Mesenchymal stem cell (in vitro differentiated cells and primary cell): ENCODE measurements around the gene BMPR1B.

Experiments used
- DNase-seq: peaks from one replicate; pipeline ENCODE4 v3.0.0-alpha.2; 2013
- H2AFZ ChIP-seq: one replicate; pipeline ENCODE4 v1.6.1; 2013; ENCODE audit warnings: low read depth, mild to moderate bottlenecking, control low read depth, inconsistent platforms, low read length, moderate library complexity
- H2AK5ac ChIP-seq: 2 replicates; pipeline ENCODE4 v1.6.1; 2013; ENCODE audit warnings: low read length, moderate library complexity, mild to moderate bottlenecking, inconsistent platforms; ENCODE audit not compliant: severe bottlenecking
- H2BK120ac ChIP-seq: one replicate; pipeline ENCODE4 v1.6.1; 2013; ENCODE audit warnings: low read depth, mild to moderate bottlenecking, inconsistent platforms, low read length, moderate library complexity
- H2BK12ac ChIP-seq, 2 experiments: one replicate each; pipeline ENCODE4 v1.6.1; 2013; ENCODE audit warnings: inconsistent platforms in 2 of 2, low read length in 2 of 2, mild to moderate bottlenecking in 2 of 2, moderate library complexity in 2 of 2, control low read depth in 1 of 2
- H2BK15ac ChIP-seq: one replicate; pipeline ENCODE4 v1.6.1; 2013; ENCODE audit warnings: mild to moderate bottlenecking, low read depth, inconsistent platforms; ENCODE audit not compliant: poor library complexity, severe bottlenecking
- H2BK5ac ChIP-seq: 2 replicates; pipeline ENCODE4 v1.6.1; 2013; ENCODE audit warnings: low read depth, mild to moderate bottlenecking, low read length, control low read depth, inconsistent platforms; ENCODE audit not compliant: poor library complexity, severe bottlenecking
- H3K14ac ChIP-seq, 2 experiments: one replicate each; pipeline ENCODE4 v1.6.1; 2013; ENCODE audit warnings: inconsistent platforms in 2 of 2, low read length in 2 of 2, control low read depth in 1 of 2, mild to moderate bottlenecking in 1 of 2, moderate library complexity in 1 of 2
- H3K18ac ChIP-seq, 2 experiments: one replicate each; pipeline ENCODE4 v1.6.1; 2013; ENCODE audit warnings: inconsistent platforms in 2 of 2, low read length in 2 of 2, control low read depth in 1 of 2, low read depth in 1 of 2, mild to moderate bottlenecking in 1 of 2
- H3K23ac ChIP-seq, 2 experiments: one replicate each; pipeline ENCODE4 v1.6.1; 2013; ENCODE audit warnings: inconsistent platforms in 2 of 2, low read length in 2 of 2, mild to moderate bottlenecking in 2 of 2, moderate library complexity in 2 of 2, control low read depth in 1 of 2
- H3K27ac ChIP-seq: 2 replicates; pipeline ENCODE4 v1.5.1; 2013; ENCODE audit warnings: mild to moderate bottlenecking, moderate library complexity, low read length, control low read depth, inconsistent platforms; ENCODE audit not compliant: poor library complexity, severe bottlenecking
- H3K27me3 ChIP-seq, 2 experiments: 2 replicates each; pipeline versions ENCODE4 v1.6.1 to v1.7.0; 2013; ENCODE audit warnings: low read length in 2 of 2, mild to moderate bottlenecking in 2 of 2, moderate library complexity in 2 of 2, control low read depth in 1 of 2, inconsistent platforms in 1 of 2; ENCODE audit not compliant: control insufficient read depth in 1 of 2, insufficient read depth in 1 of 2
- H3K36me3 ChIP-seq, 2 experiments: 2 replicates each; pipeline versions ENCODE4 v1.6.1 to v1.7.0; 2013; ENCODE audit warnings: low read length in 2 of 2, control low read depth in 1 of 2, inconsistent platforms in 1 of 2, low read depth in 1 of 2, mild to moderate bottlenecking in 1 of 2; ENCODE audit not compliant: insufficient read depth in 2 of 2, control insufficient read depth in 1 of 2
- H3K4ac ChIP-seq, 2 experiments: one replicate each; pipeline ENCODE4 v1.6.1; 2013; ENCODE audit warnings: inconsistent platforms in 2 of 2, low read length in 2 of 2, mild to moderate bottlenecking in 2 of 2, moderate library complexity in 2 of 2, control low read depth in 1 of 2, low read depth in 1 of 2
- H3K4me1 ChIP-seq: 2 replicates; pipeline ENCODE4 v1.6.1; 2013; ENCODE audit warnings: low read depth, low read length, control low read depth; ENCODE audit not compliant: control insufficient read depth, insufficient read depth
- H3K4me2 ChIP-seq: 2 replicates; pipeline ENCODE4 v1.6.1; 2013; ENCODE audit warnings: low read length, mild to moderate bottlenecking, inconsistent platforms; ENCODE audit not compliant: poor library complexity, severe bottlenecking
- H3K4me3 ChIP-seq, 2 experiments: 2 replicates each; pipeline versions ENCODE4 v1.5.1 to v1.7.0; 2013; ENCODE audit warnings: low read length in 2 of 2, mild to moderate bottlenecking in 2 of 2, control low read depth in 1 of 2, low read depth in 1 of 2; ENCODE audit not compliant: insufficient read depth in 1 of 2
- H3K79me1 ChIP-seq: replicated peaks from 2 replicates; pipeline ENCODE4 v1.6.1; 2013; ENCODE audit warnings: mild to moderate bottlenecking, control low read depth, low read length, inconsistent platforms; ENCODE audit not compliant: poor library complexity, severe bottlenecking
- H3K9ac ChIP-seq: 2 replicates; pipeline ENCODE4 v1.7.0; 2013; ENCODE audit warnings: mild to moderate bottlenecking, low read length, moderate library complexity
- H3K9me3 ChIP-seq: 2 replicates; pipeline ENCODE4 v1.7.0; 2013; ENCODE audit warnings: mild to moderate bottlenecking, low read length; ENCODE audit not compliant: control insufficient read depth
- H4K8ac ChIP-seq: one replicate; pipeline ENCODE4 v1.6.1; 2013; ENCODE audit warnings: inconsistent platforms, mild to moderate bottlenecking, low read length, moderate library complexity
- H4K91ac ChIP-seq: one replicate; pipeline ENCODE4 v1.6.1; 2013; ENCODE audit warnings: mild to moderate bottlenecking, low read length, inconsistent platforms
- WGBS: methylation state at CpG from one replicate; pipeline ENCODE4 v1.1.7; 2013; ENCODE audit warnings: mixed read lengths; 5-methylcytosine and 5-hydroxymethylcytosine counted together

Gene BMPR1B

GRCh38 chr4:94897023-94897422 is 139.3 kb downstream of the BMPR1B start:
- Histone ChIP-seq H3K36me3 (no peaks in the 10 kb centered on the region), H3K27ac (no peak overlapping the region), H3K4me1 (no peaks in the 10 kb centered on the region), H4K8ac (no peak overlapping the region), H3K23ac (no peak overlapping the region), H3K18ac (no peak overlapping the region), H3K9ac (no peak overlapping the region), H2BK15ac (no peak overlapping the region), H3K27me3 (no peaks in the 10 kb centered on the region), H3K4me3 (no peak overlapping the region), H3K9me3 (no peaks in the 10 kb centered on the region), H2BK12ac (no peak overlapping the region), H2AK5ac (no peak overlapping the region), H3K4ac (no peak overlapping the region), H3K14ac (no peak overlapping the region), H3K4me2 (no peak overlapping the region), H2BK5ac (no peak overlapping the region), H2AFZ (no peak overlapping the region), H2BK120ac (no peak overlapping the region), H4K91ac (peak overlapping the region; percentile 39), H3K79me1 (no peaks in the 10 kb centered on the region)
- 74% methylated on average over 7 of the region's 7 CpGs for WGBS
- DNase-seq, result no peak

DNA sequence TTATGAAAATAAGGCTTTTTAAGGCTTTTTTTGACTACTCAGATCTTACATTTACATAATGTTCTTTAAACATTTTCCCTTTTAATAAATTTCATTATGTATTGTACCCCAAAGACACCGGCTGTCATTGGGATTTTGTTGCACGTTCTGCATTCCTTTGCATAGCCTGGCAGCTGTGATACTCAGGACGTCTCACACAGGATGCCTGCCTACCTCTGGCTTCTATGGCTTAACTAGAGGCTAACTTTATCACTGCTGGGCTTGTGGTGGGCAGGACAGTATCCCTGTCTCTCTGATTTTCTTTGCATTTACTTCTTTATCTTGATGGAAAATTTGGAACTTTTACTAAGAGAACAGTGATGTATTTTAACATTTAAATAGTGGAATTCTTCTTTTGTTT is 147.8 kb downstream of the BMPR1B start:
- Histone ChIP-seq H2AFZ (no peak overlapping the region), H3K4me2 (no peak overlapping the region), H4K91ac (no peak overlapping the region), H3K36me3 (no peaks in the 10 kb centered on the region), H3K79me1 (no peaks in the 10 kb centered on the region), H3K23ac (no peak overlapping the region), H3K4ac (no peak overlapping the region), H3K9me3 (no peaks in the 10 kb centered on the region), H3K4me1 (peaks cover 2% of the 10 kb centered on the region), H3K14ac (no peak overlapping the region), H2BK15ac (no peak overlapping the region), H4K8ac (no peak overlapping the region), H3K4me3 (no peak overlapping the region), H3K18ac (no peak overlapping the region), H2BK120ac (no peak overlapping the region), H2BK12ac (no peak overlapping the region), H3K9ac (no peak overlapping the region), H2AK5ac (no peak overlapping the region), H3K27me3 (no peaks in the 10 kb centered on the region), H3K27ac (no peak overlapping the region), H2BK5ac (no peak overlapping the region)
- 68% methylated on average over 3 of the region's 3 CpGs for WGBS
- no peak for DNase-seq

GRCh38 chr4:94909645-94910044 is 151.9 kb downstream of the BMPR1B start:
- H3K27me3 ChIP-seq, result no peaks in the 10 kb centered on the region
- no peak overlapping the region for H2BK5ac ChIP-seq
- 100% methylated on average over 1 of the region's 3 CpGs for WGBS

DNA sequence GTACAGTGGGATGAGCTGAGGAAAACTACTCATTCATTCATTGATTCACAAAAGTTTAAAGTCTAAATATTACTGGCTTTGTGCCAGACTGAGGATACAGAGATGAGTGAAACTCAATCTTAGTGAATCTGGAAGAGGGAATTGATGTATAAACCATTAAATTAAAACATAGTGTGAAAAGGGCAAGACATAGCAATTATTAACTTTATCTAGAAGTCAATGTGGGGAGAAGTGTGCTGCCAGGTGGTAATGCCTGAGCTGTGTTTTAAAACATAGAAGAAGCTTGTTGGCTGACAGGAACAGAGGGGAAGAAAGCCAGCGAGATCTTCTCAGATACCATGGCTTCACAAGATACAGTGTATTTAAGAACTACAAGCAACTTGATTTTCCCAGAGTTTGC is 153.4 kb downstream of the BMPR1B start:
- DNase-seq, result no peak
- Histone ChIP-seq H2AFZ (no peak overlapping the region), H3K27ac (no peak overlapping the region), H3K9me3 (peaks cover 4% of the 10 kb centered on the region), H3K18ac (no peak overlapping the region), H4K8ac (no peak overlapping the region), H3K36me3 (no peaks in the 10 kb centered on the region), H3K79me1 (no peaks in the 10 kb centered on the region), H2BK12ac (no peak overlapping the region), H3K4me2 (no peak overlapping the region), H2BK5ac (no peak overlapping the region), H2BK15ac (no peak overlapping the region), H3K4ac (no peak overlapping the region), H2BK120ac (no peak overlapping the region), H3K4me3 (no peak overlapping the region), H3K9ac (no peak overlapping the region), H3K14ac (no peak overlapping the region), H3K4me1 (peaks cover 2% of the 10 kb centered on the region), H4K91ac (no peak overlapping the region), H2AK5ac (no peak overlapping the region), H3K27me3 (no peaks in the 10 kb centered on the region), H3K23ac (no peak overlapping the region)
- WGBS, result no CpG with 5 or more reads among the region's 1 CpG

More at GRCh38 chr4:94909645-94910044, 151.9 kb downstream of the BMPR1B start:
- Histone ChIP-seq H3K79me1 (no peaks in the 10 kb centered on the region), H3K9me3 (no peaks in the 10 kb centered on the region), H3K27ac (no peak overlapping the region), H3K4me1 (peaks cover 2% of the 10 kb centered on the region), H3K4me3 (no peak overlapping the region), H2BK120ac (no peak overlapping the region), H4K8ac (no peak overlapping the region), H4K91ac (no peak overlapping the region), H3K23ac (no peak overlapping the region), H2BK15ac (no peak overlapping the region), H3K9ac (no peak overlapping the region), H3K36me3 (no peaks in the 10 kb centered on the region), H3K18ac (no peak overlapping the region), H3K4ac (no peak overlapping the region), H2AFZ (no peak overlapping the region), H3K14ac (no peak overlapping the region), H2BK12ac (no peak overlapping the region), H3K4me2 (no peak overlapping the region), H2AK5ac (no peak overlapping the region)
- no peak for DNase-seq
